ENCODE data around the gene BLOC1S6. TPM values are rescaled to one million over a fixed set of nuclear protein-coding genes. Genes with fewer than 3 reads are reported as not detected.

Gene BLOC1S6
- total RNA-seq, 1 experiment from 2014 or later = 92.2 TPM

DNA sequence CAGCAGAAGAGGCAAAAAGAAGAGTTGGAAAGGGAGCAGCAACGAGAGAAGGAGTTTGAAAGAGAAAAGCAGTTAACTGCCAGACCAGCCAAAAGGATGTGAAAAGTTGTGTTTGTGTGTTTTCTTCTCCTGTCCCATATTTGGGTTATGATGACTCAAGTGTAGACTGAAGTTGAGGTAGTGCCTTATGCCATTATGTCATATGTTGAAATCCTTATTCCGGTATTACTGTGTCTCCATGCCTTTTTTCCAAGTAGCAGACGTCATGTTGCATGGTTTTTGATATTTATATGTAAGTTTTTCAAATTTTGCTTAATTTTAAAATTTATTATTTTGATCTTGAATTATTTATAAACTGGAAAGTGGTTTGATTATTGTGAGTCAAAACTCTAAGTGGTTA is 19.2 kb downstream of the BLOC1S6 start:
- Histone ChIP-seq H3K36me3 (peaks cover 28% of the 10 kb centered on the region), H3K4me3 (no peak overlapping the region), H3K9me3 (replicated peaks) (no peaks in the 10 kb centered on the region), H3K27ac (no peak overlapping the region), H3K4me1 (replicated peaks) (no peaks in the 10 kb centered on the region), H3K27me3 (replicated peaks) (no peaks in the 10 kb centered on the region)
- no peak for DNase-seq (ENCODE audit: low read depth in 1 of 2, low spot score in 2 of 2)

DNA sequence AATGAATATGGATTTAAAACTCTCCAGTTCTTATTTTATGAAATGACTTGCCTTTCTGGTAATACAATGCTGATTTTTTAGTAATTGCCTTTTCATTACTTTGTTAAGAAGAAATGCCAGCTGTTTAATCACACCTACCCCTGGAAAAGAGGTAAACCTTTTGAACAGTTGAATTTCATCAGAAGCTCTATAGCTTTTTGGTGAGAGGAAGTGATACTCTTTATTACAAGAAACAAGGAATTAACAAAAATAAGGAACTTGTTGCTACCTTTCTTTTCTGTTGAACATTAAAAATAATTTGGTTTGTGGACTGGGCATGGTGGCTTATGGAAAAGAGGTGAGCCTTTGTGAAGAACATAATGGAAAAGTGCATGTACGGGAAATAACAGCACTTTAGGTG is 19.7 kb downstream of the BLOC1S6 start:
- no peak for DNase-seq (ENCODE audit: low read depth in 1 of 2, low spot score in 2 of 2)
- no peaks in the 10 kb centered on the region for H3K4me1 ChIP-seq (replicated peaks)
- H3K27ac ChIP-seq = no peak overlapping the region
- H3K36me3 ChIP-seq = peaks cover 28% of the 10 kb centered on the region
- H3K4me3 ChIP-seq = no peak overlapping the region
- H3K9me3 ChIP-seq (replicated peaks) = no peaks in the 10 kb centered on the region
- H3K27me3 ChIP-seq (replicated peaks) = no peaks in the 10 kb centered on the region

DNA sequence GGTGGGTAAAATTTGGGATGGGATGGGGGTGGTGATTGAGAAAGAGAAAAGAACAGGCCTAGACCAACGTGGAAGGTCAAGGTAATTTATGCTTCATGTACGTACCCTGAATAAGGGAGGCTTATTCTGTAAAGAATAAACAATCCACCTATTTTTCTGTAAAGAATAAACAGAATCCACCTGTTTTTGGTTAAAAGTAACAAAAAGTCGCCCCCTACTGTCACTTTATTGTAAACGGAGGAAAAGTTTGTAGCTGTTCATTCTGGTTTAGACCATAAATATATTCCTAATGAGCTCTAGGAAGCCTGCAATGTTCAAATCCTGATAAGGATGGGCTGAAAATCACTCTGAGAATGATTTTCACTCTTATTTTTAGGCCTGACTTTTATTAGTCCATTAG is 24.1 kb downstream of the BLOC1S6 start:
- H3K27me3 ChIP-seq (replicated peaks) = no peaks in the 10 kb centered on the region
- DNase-seq (ENCODE audit: low read depth in 1 of 2, low spot score in 2 of 2) = no peak
- H3K4me1 ChIP-seq (replicated peaks) = no peaks in the 10 kb centered on the region
- H3K9me3 ChIP-seq (replicated peaks) = no peaks in the 10 kb centered on the region
- peaks cover 17% of the 10 kb centered on the region for H3K36me3 ChIP-seq
- H3K27ac ChIP-seq = no peak overlapping the region
- H3K4me3 ChIP-seq = no peak overlapping the region

DNA sequence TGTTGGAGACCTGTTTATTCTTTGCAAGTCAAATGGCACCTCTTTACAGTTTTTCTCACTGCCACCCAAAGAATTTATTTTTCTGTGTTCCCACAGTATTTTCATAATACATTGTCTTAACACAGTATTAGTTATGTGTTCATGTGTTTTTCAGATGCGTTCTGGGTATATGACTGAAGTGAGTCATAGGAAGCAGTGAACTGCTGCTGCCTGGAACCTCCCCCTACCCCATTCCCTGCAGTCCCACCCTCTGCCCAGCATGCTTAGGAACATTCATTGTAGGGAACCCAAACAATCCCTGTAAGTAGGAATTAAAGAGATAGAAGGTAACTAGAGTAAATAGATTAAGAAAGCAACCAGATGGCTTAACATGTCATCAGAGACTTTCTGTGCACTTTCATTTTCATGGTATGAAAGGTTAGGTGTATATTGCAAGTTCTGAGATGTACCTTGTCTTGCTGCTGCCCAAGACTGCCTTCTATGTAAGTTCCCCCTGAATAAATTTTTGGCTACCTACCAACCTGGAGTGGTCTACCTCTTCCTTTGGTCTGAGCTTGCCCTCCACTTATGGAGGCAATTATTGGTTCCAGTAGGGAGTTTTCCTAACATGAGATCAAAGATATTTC is 25.7 kb downstream of the BLOC1S6 start:
- DNase-seq (ENCODE audit: low read depth in 1 of 2, low spot score in 2 of 2) = no peak
- H3K27me3 ChIP-seq (replicated peaks) = no peaks in the 10 kb centered on the region
- no peak overlapping the region for H3K4me3 ChIP-seq
- H3K4me1 ChIP-seq (replicated peaks) = no peaks in the 10 kb centered on the region
- peaks cover 5% of the 10 kb centered on the region; the same call in 1 of the 2 replicates for H3K36me3 ChIP-seq
- H3K27ac ChIP-seq = no peak overlapping the region
- H3K9me3 ChIP-seq (replicated peaks) = no peaks in the 10 kb centered on the region

DNA sequence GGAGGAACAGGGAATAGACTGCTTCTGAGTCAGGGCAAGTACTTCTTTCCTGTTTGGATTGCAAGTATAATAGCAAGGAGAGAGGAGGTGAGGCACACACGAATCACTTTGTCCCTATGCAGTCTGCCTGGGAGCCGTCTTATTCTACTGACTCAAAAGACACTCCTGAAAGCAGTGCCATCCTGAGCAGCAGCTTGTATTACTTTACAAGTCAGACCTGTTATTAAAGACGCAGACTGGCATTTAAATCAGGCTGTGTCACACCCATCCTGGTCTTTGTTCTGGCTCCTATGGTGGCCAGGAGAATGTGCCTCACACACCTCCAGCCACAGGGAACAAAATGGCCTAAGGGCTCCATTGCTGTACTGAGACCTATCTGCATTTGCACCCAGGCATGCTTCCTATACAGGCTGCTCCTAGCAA is 29.7 kb downstream of the BLOC1S6 start:
- no peaks in the 10 kb centered on the region for H3K36me3 ChIP-seq
- H3K27ac ChIP-seq = no peak overlapping the region
- H3K4me3 ChIP-seq = no peak overlapping the region
- H3K27me3 ChIP-seq (replicated peaks) = no peaks in the 10 kb centered on the region
- no peaks in the 10 kb centered on the region for H3K4me1 ChIP-seq (replicated peaks)
- no peaks in the 10 kb centered on the region for H3K9me3 ChIP-seq (replicated peaks)
- DNase-seq (ENCODE audit: low read depth in 1 of 2, low spot score in 2 of 2) = no peak

DNA sequence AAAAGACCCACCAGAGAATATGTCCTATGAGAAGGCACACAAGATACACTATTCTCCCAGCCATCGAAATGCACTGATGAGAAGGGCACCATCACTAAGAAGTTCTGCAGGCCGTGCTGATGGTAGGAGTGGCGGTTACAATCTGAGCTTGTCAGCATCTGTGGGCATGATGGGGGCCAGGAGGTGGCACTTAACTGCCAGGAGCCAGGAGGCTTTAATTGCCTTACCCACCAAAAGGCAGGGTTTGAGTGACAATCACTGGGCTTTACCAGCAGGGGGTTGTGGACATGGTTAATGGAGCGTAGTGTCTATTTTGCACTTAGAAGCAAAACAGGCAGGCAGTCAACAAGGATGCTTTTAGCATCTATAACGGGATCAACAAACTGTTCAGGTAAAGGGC is 31.6 kb downstream of the BLOC1S6 start:
- H3K4me3 ChIP-seq = no peak overlapping the region
- H3K27ac ChIP-seq = no peak overlapping the region
- no peaks in the 10 kb centered on the region for H3K4me1 ChIP-seq (replicated peaks)
- no peaks in the 10 kb centered on the region for H3K27me3 ChIP-seq (replicated peaks)
- DNase-seq (ENCODE audit: low read depth in 1 of 2, low spot score in 2 of 2) = no peak
- no peaks in the 10 kb centered on the region for H3K36me3 ChIP-seq
- H3K9me3 ChIP-seq (replicated peaks) = no peaks in the 10 kb centered on the region

DNA sequence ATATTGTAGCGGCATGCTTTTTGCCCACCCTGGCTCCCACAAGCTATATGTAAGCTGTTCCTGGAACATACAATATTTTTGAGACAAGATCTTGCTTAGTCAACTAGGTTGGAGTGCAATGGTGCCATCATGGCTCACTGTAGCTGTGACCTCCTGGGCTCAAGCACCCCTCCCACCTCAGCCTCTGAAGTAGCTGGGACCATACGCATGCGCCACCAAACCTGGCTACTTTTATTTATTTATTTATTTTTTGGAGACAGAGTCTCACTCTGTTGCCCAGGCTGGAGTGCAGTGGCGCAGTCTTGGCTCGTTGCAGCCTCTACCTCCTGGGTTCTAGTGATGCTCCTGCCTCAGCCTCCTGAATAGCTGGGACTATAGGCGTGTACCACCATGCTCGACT is 41.0 kb downstream of the BLOC1S6 start:
- no peak for DNase-seq (ENCODE audit: low read depth in 1 of 2, low spot score in 2 of 2)
- Histone ChIP-seq H3K27ac (no peak overlapping the region), H3K36me3 (no peaks in the 10 kb centered on the region), H3K27me3 (replicated peaks) (no peaks in the 10 kb centered on the region), H3K9me3 (replicated peaks) (no peaks in the 10 kb centered on the region), H3K4me1 (replicated peaks) (peaks cover 7% of the 10 kb centered on the region), H3K4me3 (no peak overlapping the region)

DNA sequence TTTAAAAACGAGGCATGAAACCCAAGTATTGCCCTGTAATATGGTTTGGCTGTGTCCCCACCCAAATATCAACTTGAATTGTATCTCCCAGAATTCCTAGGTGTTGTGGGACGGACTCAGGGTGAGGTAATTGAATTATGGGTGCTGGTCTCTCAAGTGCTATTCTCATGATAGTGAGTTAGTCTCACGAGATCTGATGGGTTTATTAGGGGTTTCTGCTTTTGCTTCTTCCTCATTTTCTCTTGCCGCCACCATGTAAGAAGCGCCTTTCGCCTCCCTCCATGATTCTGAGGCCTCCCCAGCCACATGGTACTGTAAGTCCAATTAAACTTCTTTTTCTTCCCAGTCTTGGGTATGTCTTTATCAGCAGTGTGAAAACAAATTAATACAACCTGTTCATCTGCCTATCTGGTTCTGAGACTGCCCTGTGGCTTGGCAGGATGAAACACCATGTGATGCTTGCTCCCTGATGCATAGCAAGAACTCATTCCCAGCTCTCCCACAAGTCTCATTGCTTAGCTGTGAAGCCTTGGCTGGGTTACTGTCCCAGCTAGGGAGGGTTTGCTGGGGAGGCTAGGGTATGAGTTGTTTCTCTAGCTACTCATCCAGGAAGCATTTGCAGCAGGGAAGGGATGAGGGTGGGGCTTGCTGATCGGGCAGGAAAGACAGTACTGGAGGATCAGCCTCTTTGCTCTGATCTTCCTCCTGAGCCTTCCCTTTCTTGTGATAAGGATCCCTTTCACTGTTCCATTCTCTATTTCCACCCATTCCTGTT is 43.9 kb downstream of the BLOC1S6 start:
- Histone ChIP-seq H3K36me3 (no peaks in the 10 kb centered on the region), H3K27ac (no peak overlapping the region), H3K4me1 (replicated peaks) (peaks cover 17% of the 10 kb centered on the region), H3K9me3 (replicated peaks) (no peaks in the 10 kb centered on the region), H3K27me3 (replicated peaks) (no peaks in the 10 kb centered on the region), H3K4me3 (0 out of 2 replicates have a peak overlapping the region, but pooled peaks have one; percentile 7)
- DNase-seq (ENCODE audit: low read depth in 1 of 2, low spot score in 2 of 2) = no peak

DNA sequence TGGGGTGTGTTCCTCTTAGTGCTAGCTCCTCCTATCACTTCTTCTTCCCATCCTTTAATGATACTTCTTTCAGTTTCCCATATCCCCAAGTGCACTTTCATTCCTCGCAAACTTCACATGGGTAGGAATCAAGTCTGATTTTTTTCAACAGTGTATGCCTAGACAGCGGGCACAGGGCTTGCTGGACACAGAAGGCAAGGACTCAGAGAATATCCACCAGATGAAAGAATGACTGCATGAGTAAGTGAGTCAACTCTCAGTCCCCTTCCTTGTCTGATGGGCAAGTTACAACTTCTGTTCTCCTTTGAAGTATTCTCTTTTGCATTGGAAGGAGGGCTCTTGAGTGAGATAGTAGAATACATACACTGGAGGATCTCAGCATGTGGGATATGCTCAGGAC is 44.6 kb downstream of the BLOC1S6 start:
- Histone ChIP-seq H3K9me3 (replicated peaks) (no peaks in the 10 kb centered on the region), H3K27me3 (replicated peaks) (no peaks in the 10 kb centered on the region), H3K4me3 (0 out of 2 replicates have a peak overlapping the region, but pooled peaks have one; percentile 7), H3K4me1 (replicated peaks) (peaks cover 17% of the 10 kb centered on the region), H3K27ac (no peak overlapping the region), H3K36me3 (no peaks in the 10 kb centered on the region)
- no peak for DNase-seq (ENCODE audit: low read depth in 1 of 2, low spot score in 2 of 2)

DNA sequence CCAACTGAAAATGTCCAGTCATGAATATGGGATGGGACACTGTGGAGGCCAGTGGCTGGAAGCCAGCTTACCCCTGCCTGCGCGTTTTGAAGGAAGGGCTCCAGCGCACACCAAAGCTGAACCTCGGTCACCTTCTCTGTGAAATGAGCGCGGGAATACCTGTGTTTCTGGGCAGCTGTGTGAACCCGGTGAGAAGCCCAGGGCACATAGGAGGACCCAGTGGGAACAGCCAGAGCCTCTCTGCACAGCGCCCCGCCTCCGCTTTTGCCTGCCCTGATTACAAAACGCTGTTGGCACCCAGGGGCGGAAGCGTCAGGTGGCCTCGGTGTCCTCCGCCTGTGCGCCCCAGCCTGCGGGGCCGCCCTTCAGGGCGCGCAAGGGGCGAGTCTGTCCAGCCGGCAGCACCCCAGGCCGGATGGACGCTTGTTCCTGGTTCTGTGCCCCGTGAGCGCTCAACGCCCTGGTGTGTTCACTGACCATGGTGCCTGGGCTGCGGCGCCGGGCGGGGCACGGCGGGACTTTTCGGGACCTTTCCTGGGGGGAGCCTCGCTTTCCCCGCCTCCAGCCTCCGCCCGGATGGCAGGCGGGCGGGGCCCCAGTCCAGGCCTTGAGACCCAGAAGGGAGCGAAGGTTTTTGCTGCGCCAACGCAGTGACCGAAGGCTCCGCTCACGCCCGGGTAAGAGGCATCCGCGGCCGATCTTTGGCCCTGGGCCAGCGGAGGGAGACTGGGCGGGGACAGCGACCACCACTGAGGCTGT is 47.4 kb downstream of the BLOC1S6 start, which contains the start of gene SQOR:
Gene SQOR, plus strand, starts transcription at position 598 of the 759 bp plus-strand sequence. CDS start 23,895 bp downstream, outside the sequence.
- Histone ChIP-seq H3K9me3 (replicated peaks) (no peaks in the 10 kb centered on the region), H3K27me3 (replicated peaks) (no peaks in the 10 kb centered on the region), H3K4me3 (peak within 1 kb of the TSS; percentile 47), H3K36me3 (no peaks in the 10 kb centered on the region), H3K27ac (no peak within 1 kb of the TSS), H3K4me1 (replicated peaks) (peaks cover 29% of the 10 kb centered on the region)
- peak; percentile 48 to 52 for DNase-seq (ENCODE audit: low read depth in 1 of 2, low spot score in 2 of 2)

DNA sequence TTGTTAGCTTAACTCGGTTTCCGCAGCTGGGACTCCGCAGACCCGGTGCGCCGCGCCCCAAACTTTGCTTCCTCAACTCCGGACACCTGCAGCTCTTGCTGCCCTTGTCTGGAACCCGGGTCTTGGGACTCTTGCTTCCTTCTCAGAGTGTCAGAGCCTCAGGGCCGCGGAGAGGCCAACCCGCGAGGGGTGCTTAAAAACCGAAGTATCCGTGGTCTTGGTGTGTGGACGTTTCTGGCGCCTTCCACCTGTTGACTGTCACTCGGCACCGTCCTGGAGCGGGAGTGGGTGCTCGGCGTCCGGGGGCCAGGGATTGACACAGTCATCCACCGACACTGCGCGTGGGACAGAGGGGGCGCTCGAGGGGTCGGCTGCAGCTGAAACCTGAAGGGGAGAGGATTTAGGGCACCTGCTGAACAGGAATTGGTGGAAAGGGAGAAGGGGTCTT is 48.0 kb downstream of the BLOC1S6 start:
- peak overlapping the region; percentile 47 for H3K4me3 ChIP-seq
- no peaks in the 10 kb centered on the region for H3K9me3 ChIP-seq (replicated peaks)
- no peak overlapping the region for H3K27ac ChIP-seq
- no peaks in the 10 kb centered on the region for H3K27me3 ChIP-seq (replicated peaks)
- H3K36me3 ChIP-seq = no peaks in the 10 kb centered on the region
- H3K4me1 ChIP-seq (replicated peaks) = peaks cover 31% of the 10 kb centered on the region
- DNase-seq (ENCODE audit: low read depth in 1 of 2, low spot score in 2 of 2) = peak in 1 of 2 experiments; percentile 37

DNA sequence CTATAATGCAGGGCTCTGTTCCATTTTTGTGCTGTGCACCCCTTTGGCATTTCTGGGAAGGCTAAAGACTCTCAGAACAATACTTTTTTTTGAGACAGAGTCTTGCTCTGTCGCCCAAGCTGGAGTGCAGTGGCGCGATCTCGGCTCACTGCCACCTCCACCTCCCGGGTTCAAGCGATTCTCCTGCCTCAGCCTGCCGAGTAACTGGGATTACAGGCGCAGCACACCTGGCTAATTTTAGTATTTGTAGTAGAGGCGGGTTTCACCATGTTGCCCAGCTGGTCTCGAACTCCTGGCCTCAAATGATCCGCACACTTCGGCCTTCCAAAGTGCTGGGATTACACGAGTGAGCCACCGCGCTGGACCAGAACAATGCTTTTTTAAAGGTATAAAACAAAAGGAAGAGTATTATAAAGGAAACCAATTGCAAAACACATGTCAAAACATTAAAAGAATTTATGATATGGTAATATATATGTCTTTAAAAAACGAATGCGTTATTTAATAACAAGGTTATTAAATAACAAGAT is 48.6 kb downstream of the BLOC1S6 start:
- no peak for DNase-seq (ENCODE audit: low read depth in 1 of 2, low spot score in 2 of 2)
- Histone ChIP-seq H3K4me3 (peak overlapping the region; percentile 47; the same call in 1 of the 2 replicates), H3K27ac (no peak overlapping the region), H3K9me3 (replicated peaks) (no peaks in the 10 kb centered on the region), H3K27me3 (replicated peaks) (no peaks in the 10 kb centered on the region), H3K4me1 (replicated peaks) (peaks cover 36% of the 10 kb centered on the region), H3K36me3 (no peaks in the 10 kb centered on the region)

DNA sequence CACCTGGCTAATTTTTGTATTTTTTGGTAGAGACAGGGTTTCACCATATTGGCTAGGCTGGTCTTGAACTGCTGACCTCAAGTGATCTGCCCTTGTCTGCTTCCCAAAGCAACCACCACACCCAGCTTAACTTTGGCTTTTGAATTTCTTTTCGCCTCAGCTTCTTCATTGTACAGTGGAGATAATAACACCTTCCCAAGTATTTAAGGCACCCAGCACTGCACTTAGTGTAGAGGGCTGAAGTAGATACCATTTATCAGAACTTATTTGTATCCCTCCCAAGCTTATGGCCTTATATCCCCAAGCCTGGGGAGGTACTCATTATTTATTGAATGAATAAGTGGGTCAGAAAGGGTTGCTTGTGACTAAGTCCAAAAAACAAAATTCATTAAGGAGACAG is 50.0 kb downstream of the BLOC1S6 start:
- no peak for DNase-seq (ENCODE audit: low read depth in 1 of 2, low spot score in 2 of 2)
- Histone ChIP-seq H3K27ac (peak overlapping the region; percentile 70; the same call in 1 of the 2 replicates), H3K4me1 (replicated peaks) (peaks cover 41% of the 10 kb centered on the region), H3K9me3 (replicated peaks) (no peaks in the 10 kb centered on the region), H3K27me3 (replicated peaks) (no peaks in the 10 kb centered on the region), H3K4me3 (no peak overlapping the region), H3K36me3 (no peaks in the 10 kb centered on the region)

Measured in SJSA1 (cell line).